Measurements from ENCODE around the gene RALA.
"Not testable (repeated sequence)": the region's sequence is repeated elsewhere in the genome, so short reads cannot be mapped to it uniquely, and the experiment has no call there.

The RALA gene

GRCh38 chr7:39735903-39736302, 112.5 kb downstream of the RALA start:
- DNase-seq = no peak

- DNase-seq = peak; percentile 53
Measured at GRCh38 chr7:39741942-39742623, 118.7 kb downstream of the RALA start.

GRCh38 chr7:39744620-39745019, 121.2 kb downstream of the RALA start:
- no peak for DNase-seq

GRCh38 chr7:39745320-39745719, 121.9 kb downstream of the RALA start:
- no peak for DNase-seq

GRCh38 chr7:39746103-39746819, 122.9 kb downstream of the RALA start:
- peak; percentile 43 for DNase-seq

DNA sequence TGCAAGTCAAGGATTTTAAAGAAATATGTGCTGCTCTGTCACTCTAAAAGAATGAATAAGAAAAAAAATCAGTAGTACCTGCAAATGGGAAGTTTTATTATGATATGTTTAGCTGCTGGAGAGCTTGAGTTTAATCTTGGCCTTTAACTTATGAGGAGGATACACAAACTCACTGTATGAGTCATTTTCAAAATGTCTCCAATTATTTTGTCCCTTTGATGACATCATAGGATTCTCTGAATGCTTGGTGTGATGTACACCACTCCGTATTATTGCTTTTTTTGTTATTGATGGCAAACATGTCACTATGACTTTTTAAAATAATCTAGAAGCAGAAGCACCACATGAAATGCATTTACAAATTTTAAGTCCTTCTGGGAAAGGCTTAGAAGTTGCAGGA, 125.8 kb downstream of the RALA start:
- no peak for DNase-seq

GRCh38 chr7:39749717-39750116, 126.3 kb downstream of the RALA start:
- DNase-seq = no peak

- DNase-seq = no peak
Measured at GRCh38 chr7:39750253-39751077, 127.1 kb downstream of the RALA start.

DNA sequence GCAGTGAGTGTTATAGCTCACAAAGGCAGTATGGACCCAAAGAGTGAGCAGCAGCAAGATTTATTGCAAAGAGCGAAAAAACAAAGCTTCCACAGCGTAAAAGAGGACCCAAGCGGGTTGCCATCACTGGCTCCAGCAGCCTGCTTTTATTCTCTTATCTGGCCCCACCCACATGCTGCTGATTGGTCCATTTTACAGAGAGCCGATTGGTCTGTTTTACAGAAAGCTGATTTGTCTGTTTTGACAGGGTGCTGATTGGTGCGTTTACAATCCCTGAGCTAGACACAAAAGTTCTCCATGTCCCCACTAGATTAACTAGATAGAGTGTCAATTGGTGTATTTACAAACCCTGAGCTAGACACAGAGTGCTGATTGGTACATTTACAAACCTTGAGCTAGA, 129.9 kb downstream of the RALA start:
- not testable (repeated sequence) for DNase-seq

DNA sequence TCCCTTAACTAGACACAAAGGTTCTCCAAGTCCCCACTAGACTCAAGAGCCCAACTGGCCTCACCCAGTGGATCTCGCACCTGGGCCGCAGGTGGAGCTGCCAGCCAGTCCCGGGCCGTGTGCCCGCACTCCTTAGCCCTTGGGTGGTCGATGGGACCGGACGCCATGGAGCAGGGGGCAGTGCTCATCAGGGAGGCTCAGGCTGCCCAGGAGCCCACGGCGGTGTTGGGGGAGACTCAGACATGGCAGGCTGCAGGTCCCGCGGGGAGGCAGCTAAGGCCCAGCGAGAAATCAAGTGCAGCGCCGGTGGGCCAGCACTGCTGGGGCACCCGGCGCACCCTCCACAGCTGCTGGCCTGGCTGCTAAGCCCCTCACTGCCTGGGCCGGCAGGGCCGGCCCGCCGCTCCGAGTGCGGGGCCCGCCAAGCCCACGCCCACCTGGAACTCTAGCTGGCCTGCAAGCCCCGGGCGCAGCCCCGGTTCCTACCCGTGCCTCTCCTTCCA, 130.5 kb downstream of the RALA start:
- no peak for DNase-seq

- no peak for DNase-seq
Measured at GRCh38 chr7:39754326-39755120, 131.2 kb downstream of the RALA start.

DNA sequence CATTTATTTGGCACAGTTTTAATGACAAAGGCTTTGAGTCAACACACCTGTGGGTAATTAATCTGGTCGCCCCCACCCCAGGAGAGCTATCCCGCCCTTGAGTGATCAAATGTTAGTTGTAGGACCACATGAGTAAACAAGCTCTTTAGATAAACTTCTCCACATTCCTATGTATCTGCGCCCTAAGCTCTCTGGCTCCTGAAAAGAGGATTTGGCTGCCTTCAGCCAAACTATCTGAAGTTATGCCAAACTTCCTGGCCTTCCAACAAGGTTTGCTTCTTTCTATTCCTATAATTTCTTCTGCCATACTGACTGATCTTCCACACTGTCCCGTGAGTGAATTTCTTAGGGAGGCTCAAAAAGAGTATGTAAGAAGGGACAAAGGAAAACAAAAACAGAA, 134.2 kb downstream of the RALA start:
- no peak for DNase-seq

Measured in CD4-positive, alpha-beta T cell treated with Interleukin-15 for 1 hour (primary cell).